Measurements from ENCODE around the gene CELF4. TPM values are rescaled to one million over a fixed set of nuclear protein-coding genes. Genes with fewer than 3 reads are reported as not detected.

Gene CELF4
- total and polyA plus RNA-seq, 10 of the 15 experiments (the other 5 are each of a cell fraction or from before 2014, with no cell fraction given) = 0.03 to 0.32 TPM; not detected in 8

DNA sequence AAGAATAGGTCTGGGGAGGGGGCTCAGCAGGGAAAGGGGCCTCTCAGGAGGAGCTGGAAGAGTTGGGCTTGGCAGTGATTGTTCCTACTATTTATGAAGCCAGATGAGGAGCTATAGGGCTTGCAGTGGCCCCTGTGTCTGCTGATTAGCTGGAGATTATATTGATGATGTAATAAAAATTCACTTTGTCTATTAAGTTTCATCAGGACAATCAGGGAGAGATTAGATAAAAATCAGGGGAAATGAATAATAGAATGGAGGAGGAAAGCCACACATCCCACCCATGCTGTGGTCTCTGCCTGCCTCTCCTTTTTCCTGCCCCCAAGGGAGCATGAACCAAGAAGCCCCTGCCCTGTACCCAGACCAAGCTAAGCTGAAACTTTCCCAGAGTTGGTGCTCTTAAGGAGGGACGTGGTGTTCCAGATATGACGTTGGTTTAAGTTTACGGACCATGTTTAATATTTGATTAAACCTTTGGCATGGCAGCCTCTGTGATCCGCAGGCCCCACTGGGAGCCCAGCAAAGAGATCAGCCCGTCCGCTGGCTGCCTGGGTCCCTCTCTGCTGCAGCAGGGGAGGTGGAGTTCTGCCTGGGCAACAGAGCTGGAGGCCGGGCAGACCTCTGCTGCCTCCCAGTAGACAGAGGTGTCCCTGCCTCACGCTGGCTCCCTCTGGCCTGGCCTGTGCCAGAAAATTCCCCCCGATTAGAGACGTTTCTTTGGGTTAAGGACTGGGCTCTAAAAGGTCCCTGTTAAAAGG is 15.3 kb downstream of the CELF4 start (continued):
- TF ChIP-seq, protein P1, sequence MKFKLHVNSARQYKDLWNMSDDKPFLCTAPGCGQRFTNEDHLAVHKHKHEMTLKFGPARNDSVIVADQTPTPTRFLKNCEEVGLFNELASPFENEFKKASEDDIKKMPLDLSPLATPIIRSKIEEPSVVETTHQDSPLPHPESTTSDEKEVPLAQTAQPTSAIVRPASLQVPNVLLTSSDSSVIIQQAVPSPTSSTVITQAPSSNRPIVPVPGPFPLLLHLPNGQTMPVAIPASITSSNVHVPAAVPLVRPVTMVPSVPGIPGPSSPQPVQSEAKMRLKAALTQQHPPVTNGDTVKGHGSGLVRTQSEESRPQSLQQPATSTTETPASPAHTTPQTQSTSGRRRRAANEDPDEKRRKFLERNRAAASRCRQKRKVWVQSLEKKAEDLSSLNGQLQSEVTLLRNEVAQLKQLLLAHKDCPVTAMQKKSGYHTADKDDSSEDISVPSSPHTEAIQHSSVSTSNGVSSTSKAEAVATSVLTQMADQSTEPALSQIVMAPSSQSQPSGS (IDR thresholded peaks at IDR 0.05; ENCODE audit: low read length) = no peak
- TF ChIP-seq SPI1 (IDR thresholded peaks at IDR 0.05; ENCODE audit: borderline replicate concordance, insufficient read depth, low read depth, low read length) = no peak
- TF ChIP-seq, protein P2, sequence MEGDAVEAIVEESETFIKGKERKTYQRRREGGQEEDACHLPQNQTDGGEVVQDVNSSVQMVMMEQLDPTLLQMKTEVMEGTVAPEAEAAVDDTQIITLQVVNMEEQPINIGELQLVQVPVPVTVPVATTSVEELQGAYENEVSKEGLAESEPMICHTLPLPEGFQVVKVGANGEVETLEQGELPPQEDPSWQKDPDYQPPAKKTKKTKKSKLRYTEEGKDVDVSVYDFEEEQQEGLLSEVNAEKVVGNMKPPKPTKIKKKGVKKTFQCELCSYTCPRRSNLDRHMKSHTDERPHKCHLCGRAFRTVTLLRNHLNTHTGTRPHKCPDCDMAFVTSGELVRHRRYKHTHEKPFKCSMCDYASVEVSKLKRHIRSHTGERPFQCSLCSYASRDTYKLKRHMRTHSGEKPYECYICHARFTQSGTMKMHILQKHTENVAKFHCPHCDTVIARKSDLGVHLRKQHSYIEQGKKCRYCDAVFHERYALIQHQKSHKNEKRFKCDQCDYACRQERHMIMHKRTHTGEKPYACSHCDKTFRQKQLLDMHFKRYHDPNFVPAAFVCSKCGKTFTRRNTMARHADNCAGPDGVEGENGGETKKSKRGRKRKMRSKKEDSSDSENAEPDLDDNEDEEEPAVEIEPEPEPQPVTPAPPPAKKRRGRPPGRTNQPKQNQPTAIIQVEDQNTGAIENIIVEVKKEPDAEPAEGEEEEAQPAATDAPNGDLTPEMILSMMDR (IDR thresholded peaks at IDR 0.05 in 2 of 3, conservative IDR thresholded peaks at IDR 0.05 in 1 of 3; ENCODE audit: control insufficient read depth in 2 of 3, extremely low read depth in 1 of 3, insufficient read depth in 1 of 3, low read depth in 3 of 3, low read length in 3 of 3) = no peak
- TF ChIP-seq POU2F2 (IDR thresholded peaks at IDR 0.05; ENCODE audit: borderline replicate concordance, low read depth, low read length) = no peak
- TF ChIP-seq JUND (IDR thresholded peaks at IDR 0.05; ENCODE audit: low read depth, low read length) = no peak
- TF ChIP-seq TCF12 (IDR thresholded peaks at IDR 0.05; ENCODE audit: low read depth, low read length) = no peak
- TF ChIP-seq FOXK2 (IDR thresholded peaks at IDR 0.05) = no peak

DNA sequence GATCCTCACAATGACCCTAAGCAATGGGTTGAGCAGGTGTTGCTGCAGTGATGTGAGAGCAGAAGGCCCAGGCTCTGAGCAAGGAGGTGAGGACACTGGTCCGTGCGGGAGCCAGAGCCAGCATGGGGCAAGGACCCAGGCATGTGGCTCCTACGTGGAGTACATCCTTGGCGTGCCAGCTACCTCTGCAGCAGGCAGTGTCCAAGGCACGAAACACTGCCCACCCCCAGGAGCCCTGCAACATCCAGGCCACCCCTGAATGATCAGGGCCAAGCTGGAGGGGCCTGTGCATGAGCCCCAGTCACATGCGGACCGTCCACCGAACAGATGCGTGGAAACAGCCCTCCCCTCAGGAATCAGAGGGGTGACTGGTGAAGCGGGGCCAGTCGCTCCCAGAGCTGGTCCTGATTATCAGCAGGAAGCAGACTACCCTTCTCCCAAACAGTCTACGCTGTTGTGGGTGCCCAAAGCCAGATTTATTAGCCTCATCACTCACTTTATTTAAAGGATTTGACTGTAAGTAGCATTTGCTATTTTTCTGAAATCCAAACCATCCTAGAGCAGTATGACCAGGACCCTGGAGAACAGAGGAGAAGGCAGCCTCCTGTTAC is 16.8 kb downstream of the CELF4 start:
- BruUV-seq (replicated peaks) = no TSS peak
- H3K79me2 ChIP-seq (ENCODE audit: control insufficient read depth, insufficient read depth, low read length) = no peaks in the 10 kb centered on the region
- H2AFZ ChIP-seq (ENCODE audit: control insufficient read depth, low read depth, low read length) = no peak overlapping the region
- peaks cover 1 to 2% of the 10 kb centered on the region in 2 experiments; a peak in 3 of 4 replicates for H3K27me3 ChIP-seq (replicated peaks in 1 of 2; ENCODE audit: control insufficient read depth in 2 of 2, insufficient read depth in 2 of 2, low read length in 1 of 2)
- H3K4me1 ChIP-seq (ENCODE audit: control insufficient read depth, insufficient read depth, low read length) = no peaks in the 10 kb centered on the region
- ATAC-seq (no peak), DNase-seq (ENCODE audit: low read depth, low spot score) (no peak), FAIRE-seq (no peak)
- intact Hi-C loops (cut with micrococcal nuclease; ENCODE audit: unreplicated experiment) = no loop called here
- H3K27ac ChIP-seq (ENCODE audit: control insufficient read depth, insufficient read depth) = no peak overlapping the region
- ChIA-PET RAD21 (ENCODE audit: unreplicated experiment) (no interaction called here), POLR2A (no interaction called here), SMC1A (ENCODE audit: uncharacterized antibody, unreplicated experiment) (no interaction called here), CTCF (interaction anchor here (0.6 kb wide), 1 partner anchor 9 kb away, joined by 3 read pairs; no protein-coding TSS in a partner anchor)
- 33% methylated on average over 12 of the region's 12 CpGs for WGBS (ENCODE audit: insufficient coverage, insufficient replicate concordance, low lambda C conversion rate, missing lambda C conversion rate)
- no peak overlapping the region for H3K4me3 ChIP-seq
- H3K9me3 ChIP-seq (replicated peaks; ENCODE audit: control insufficient read depth, insufficient read depth, low read length) = no peaks in the 10 kb centered on the region
- no peaks in the 10 kb centered on the region for H4K20me1 ChIP-seq (ENCODE audit: control insufficient read depth, insufficient read depth)
- no peak for TF ChIP-seq HCFC1 (IDR thresholded peaks at IDR 0.05; ENCODE audit: low read length)
- TF ChIP-seq EGR1 (IDR thresholded peaks at IDR 0.05; ENCODE audit: borderline replicate concordance in 1 of 2, low read depth in 2 of 2, low read length in 2 of 2) = no peak
- TF ChIP-seq NR2F1 (conservative IDR thresholded peaks at IDR 0.05) = no peak
- no peak for TF ChIP-seq EED (IDR thresholded peaks at IDR 0.05; ENCODE audit: low read depth)
- no peak for TF ChIP-seq MTA2 (IDR thresholded peaks at IDR 0.05; ENCODE audit: low read depth)
- TF ChIP-seq CHD2 (IDR thresholded peaks at IDR 0.05; ENCODE audit: borderline replicate concordance, low read depth, low read length) = no peak
- TF ChIP-seq, protein P3, sequence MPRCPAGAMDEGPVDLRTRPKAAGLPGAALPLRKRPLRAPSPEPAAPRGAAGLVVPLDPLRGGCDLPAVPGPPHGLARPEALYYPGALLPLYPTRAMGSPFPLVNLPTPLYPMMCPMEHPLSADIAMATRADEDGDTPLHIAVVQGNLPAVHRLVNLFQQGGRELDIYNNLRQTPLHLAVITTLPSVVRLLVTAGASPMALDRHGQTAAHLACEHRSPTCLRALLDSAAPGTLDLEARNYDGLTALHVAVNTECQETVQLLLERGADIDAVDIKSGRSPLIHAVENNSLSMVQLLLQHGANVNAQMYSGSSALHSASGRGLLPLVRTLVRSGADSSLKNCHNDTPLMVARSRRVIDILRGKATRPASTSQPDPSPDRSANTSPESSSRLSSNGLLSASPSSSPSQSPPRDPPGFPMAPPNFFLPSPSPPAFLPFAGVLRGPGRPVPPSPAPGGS (IDR thresholded peaks at IDR 0.05; ENCODE audit: borderline replicate concordance, insufficient read depth, low read depth, low read length, poor library complexity, severe bottlenecking) = no peak
- no peak for TF ChIP-seq NFYB (IDR thresholded peaks at IDR 0.05; ENCODE audit: insufficient read depth, low read depth, low read length)
- TF ChIP-seq TCF3 (IDR thresholded peaks at IDR 0.05; ENCODE audit: borderline replicate concordance, insufficient read depth, low read depth, low read length) = no peak
- no peak for TF ChIP-seq ZNF217 (IDR thresholded peaks at IDR 0.05)
- no peaks in the 10 kb centered on the region for H3K36me3 ChIP-seq (ENCODE audit: control insufficient read depth in 2 of 2, insufficient read depth in 2 of 2, low read length in 1 of 2)
- H3K9ac ChIP-seq (ENCODE audit: control insufficient read depth, insufficient read depth, low read length) = no peak overlapping the region
- no peak overlapping the region for H3K4me2 ChIP-seq (ENCODE audit: control insufficient read depth, insufficient read depth)
- in situ Hi-C loops (cut with MboI) = loop anchor here (25.0 kb wide), 1 partner anchor 611 kb away; no protein-coding TSS in a partner anchor

Data from GM12878 (cell line).